Astrocyte (in vitro differentiated cells and primary cell): ENCODE results near the gene MAP2. TPM values are rescaled to one million over a fixed set of nuclear protein-coding genes. Genes with fewer than 3 reads are reported as not detected.

Source experiments
- DNase-seq: peaks from one replicate; pipeline ENCODE4 v3.0.0-alpha.2; 2010; ENCODE audit warnings: low read depth
- FAIRE-seq: peaks from 2 replicates; lab custom pipeline; 2011; peaks lifted over from hg19 to GRCh38; lab: Jason Lieb, UNC
- H2AFZ ChIP-seq: 2 replicates; pipeline ENCODE4 v1.6.0; 2012; ENCODE audit warnings: low read depth, low read length, inconsistent platforms
- H3K27ac ChIP-seq: 2 replicates; pipeline ENCODE4 v1.5.1; 2011; ENCODE audit warnings: low read depth, low read length, inconsistent platforms
- H3K27me3 ChIP-seq: 2 replicates; pipeline ENCODE4 v1.6.0; 2011; ENCODE audit warnings: low read length, inconsistent platforms; ENCODE audit not compliant: insufficient read depth
- H3K36me3 ChIP-seq: 2 replicates; pipeline ENCODE4 v1.5.1; 2011; ENCODE audit warnings: low read length, inconsistent platforms; ENCODE audit not compliant: insufficient read depth
- H3K4me1 ChIP-seq: 2 replicates; pipeline ENCODE4 v1.5.1; 2011; ENCODE audit warnings: low read length, inconsistent platforms; ENCODE audit not compliant: insufficient read depth
- H3K4me2 ChIP-seq: 2 replicates; pipeline ENCODE4 v1.6.0; 2012; ENCODE audit warnings: low read length, inconsistent platforms
- H3K4me3 ChIP-seq: 2 replicates; pipeline ENCODE4 v1.5.1; 2011; ENCODE audit warnings: low read depth, mild to moderate bottlenecking, low read length, inconsistent platforms; ENCODE audit not compliant: insufficient read depth
- H3K79me2 ChIP-seq: 2 replicates; pipeline ENCODE4 v1.6.0; 2012; ENCODE audit warnings: mild to moderate bottlenecking, low read length, inconsistent platforms; ENCODE audit not compliant: insufficient read depth
- H3K9ac ChIP-seq: 2 replicates; pipeline ENCODE4 v1.6.0; 2012; ENCODE audit warnings: mild to moderate bottlenecking, low read length, inconsistent platforms
- H3K9me3 ChIP-seq: 2 replicates; pipeline ENCODE4 v1.5.1; 2012; ENCODE audit warnings: low read depth, mild to moderate bottlenecking, low read length, inconsistent platforms; ENCODE audit not compliant: insufficient read depth
- H4K20me1 ChIP-seq: 2 replicates; pipeline ENCODE4 v1.6.0; 2012; ENCODE audit warnings: low read length, inconsistent platforms; ENCODE audit not compliant: insufficient read depth
- H3K27ac Mint-ChIP-seq: one replicate; pipeline ENCODE4 v1.8.0; 2021; ENCODE audit warnings: mild to moderate bottlenecking, mixed read lengths; ENCODE audit not compliant: unreplicated experiment
- H3K27me3 Mint-ChIP-seq: one replicate; pipeline ENCODE4 v1.8.0; 2021; ENCODE audit warnings: low read depth, mixed read lengths; ENCODE audit not compliant: unreplicated experiment
- H3K36me3 Mint-ChIP-seq: one replicate; pipeline ENCODE4 v1.8.0; 2021; ENCODE audit warnings: low read depth, mixed read lengths; ENCODE audit not compliant: unreplicated experiment
- H3K4me1 Mint-ChIP-seq: one replicate; pipeline ENCODE4 v1.8.0; 2021; ENCODE audit warnings: low read depth, mixed read lengths; ENCODE audit not compliant: unreplicated experiment
- H3K4me3 Mint-ChIP-seq: one replicate; pipeline ENCODE4 v1.8.0; 2021; ENCODE audit warnings: mild to moderate bottlenecking, moderate library complexity, mixed read lengths; ENCODE audit not compliant: unreplicated experiment
- H3K9me3 Mint-ChIP-seq: one replicate; pipeline ENCODE4 v1.8.0; 2021; ENCODE audit warnings: mild to moderate bottlenecking, mixed read lengths; ENCODE audit not compliant: unreplicated experiment
- EZH2 ChIP-seq: IDR thresholded peaks from 2 replicates; pipeline ENCODE4 v1.6.1; 2012; ENCODE audit warnings: mild to moderate bottlenecking, low read length, inconsistent platforms; ENCODE audit not compliant: insufficient read depth
- total RNA-seq: library from RNA; stranded (reverse); gene quantifications from 2 replicates; pipeline ENCODE4 v1.2.1, GENCODE V29; 2021
- TF ChIP-seq, protein P1 (sequence below): IDR thresholded peaks from 2 replicates; pipeline ENCODE4 v1.5.1; 2011; ENCODE audit warnings: low read depth, mild to moderate bottlenecking, inconsistent platforms, low read length, moderate library complexity; ENCODE audit not compliant: insufficient read depth

The MAP2 gene
- total RNA-seq, 1 donor from 2014 or later, result 15.9 TPM

DNA sequence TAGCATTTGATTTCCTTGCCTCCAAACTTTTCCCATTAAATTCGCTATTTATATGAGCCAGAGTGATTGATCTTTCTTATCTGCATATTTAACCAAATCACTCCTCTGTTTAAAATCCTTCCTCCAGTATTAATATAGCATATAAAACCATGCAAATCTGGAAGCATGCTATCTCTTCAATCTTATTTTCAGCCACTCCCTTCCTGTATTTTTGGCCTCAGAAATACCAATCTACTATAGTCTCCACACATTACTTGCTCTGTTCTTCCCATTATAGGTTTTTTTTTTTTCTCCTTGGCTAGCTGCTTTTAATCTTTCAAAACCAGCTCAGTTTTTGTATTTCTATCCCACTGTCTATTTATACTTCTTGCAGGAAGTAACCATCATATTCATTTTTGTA lies 19.1 kb downstream of the MAP2 start:
- no peaks in the 10 kb centered on the region for H3K9me3 Mint-ChIP-seq
- H3K27me3 Mint-ChIP-seq, result no peaks in the 10 kb centered on the region
- Histone ChIP-seq H3K9me3 (no peaks in the 10 kb centered on the region), H3K4me1 (no peaks in the 10 kb centered on the region), H3K27me3 (no peaks in the 10 kb centered on the region), H2AFZ (no peak overlapping the region), H3K79me2 (no peaks in the 10 kb centered on the region), H3K36me3 (no peaks in the 10 kb centered on the region), H3K4me2 (no peak overlapping the region), H4K20me1 (no peaks in the 10 kb centered on the region), H3K4me3 (no peak overlapping the region), H3K27ac (no peak overlapping the region), H3K9ac (no peak overlapping the region)
- DNase-seq (no peak), FAIRE-seq (no peak)
- no peaks in the 10 kb centered on the region for H3K36me3 Mint-ChIP-seq
- H3K4me1 Mint-ChIP-seq, result no peaks in the 10 kb centered on the region
- no peak overlapping the region for H3K27ac Mint-ChIP-seq
- TF ChIP-seq, protein P1, sequence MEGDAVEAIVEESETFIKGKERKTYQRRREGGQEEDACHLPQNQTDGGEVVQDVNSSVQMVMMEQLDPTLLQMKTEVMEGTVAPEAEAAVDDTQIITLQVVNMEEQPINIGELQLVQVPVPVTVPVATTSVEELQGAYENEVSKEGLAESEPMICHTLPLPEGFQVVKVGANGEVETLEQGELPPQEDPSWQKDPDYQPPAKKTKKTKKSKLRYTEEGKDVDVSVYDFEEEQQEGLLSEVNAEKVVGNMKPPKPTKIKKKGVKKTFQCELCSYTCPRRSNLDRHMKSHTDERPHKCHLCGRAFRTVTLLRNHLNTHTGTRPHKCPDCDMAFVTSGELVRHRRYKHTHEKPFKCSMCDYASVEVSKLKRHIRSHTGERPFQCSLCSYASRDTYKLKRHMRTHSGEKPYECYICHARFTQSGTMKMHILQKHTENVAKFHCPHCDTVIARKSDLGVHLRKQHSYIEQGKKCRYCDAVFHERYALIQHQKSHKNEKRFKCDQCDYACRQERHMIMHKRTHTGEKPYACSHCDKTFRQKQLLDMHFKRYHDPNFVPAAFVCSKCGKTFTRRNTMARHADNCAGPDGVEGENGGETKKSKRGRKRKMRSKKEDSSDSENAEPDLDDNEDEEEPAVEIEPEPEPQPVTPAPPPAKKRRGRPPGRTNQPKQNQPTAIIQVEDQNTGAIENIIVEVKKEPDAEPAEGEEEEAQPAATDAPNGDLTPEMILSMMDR, result no peak
- TF ChIP-seq EZH2, result no peak
- no peak overlapping the region for H3K4me3 Mint-ChIP-seq

DNA sequence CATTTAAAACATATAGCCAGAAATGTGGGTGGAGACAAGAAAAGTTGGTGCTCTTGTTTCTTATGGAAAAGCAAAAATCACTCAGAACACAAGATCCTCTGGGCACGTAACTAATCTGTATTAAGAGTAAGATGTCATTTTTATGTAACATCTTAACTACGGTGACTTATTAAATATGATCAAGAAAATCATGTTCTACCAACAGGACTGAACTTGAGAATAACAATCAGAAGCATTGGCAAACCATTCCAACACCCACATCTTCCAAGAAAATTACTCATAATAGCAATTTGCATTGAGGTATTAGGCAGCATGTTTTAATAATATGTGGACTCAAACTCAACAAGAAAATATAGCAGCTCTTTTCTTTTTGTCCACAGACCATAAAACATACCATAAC lies 21.6 kb downstream of the MAP2 start:
- no peak overlapping the region for H3K27ac Mint-ChIP-seq
- no peaks in the 10 kb centered on the region for H3K4me1 Mint-ChIP-seq
- H3K9ac ChIP-seq, result no peak overlapping the region
- no peaks in the 10 kb centered on the region for H3K4me1 ChIP-seq
- H3K9me3 Mint-ChIP-seq, result no peaks in the 10 kb centered on the region
- no peaks in the 10 kb centered on the region for H3K36me3 Mint-ChIP-seq
- no peak overlapping the region for H3K4me3 Mint-ChIP-seq
- no peaks in the 10 kb centered on the region for H3K36me3 ChIP-seq
- H3K4me2 ChIP-seq, result no peak overlapping the region
- H3K79me2 ChIP-seq, result no peaks in the 10 kb centered on the region
- H3K4me3 ChIP-seq, result no peak overlapping the region
- H3K27ac ChIP-seq, result no peak overlapping the region
- H3K27me3 ChIP-seq, result no peaks in the 10 kb centered on the region
- no peak overlapping the region for H2AFZ ChIP-seq
- FAIRE-seq (no peak), DNase-seq (no peak)
- no peaks in the 10 kb centered on the region for H3K27me3 Mint-ChIP-seq
- no peaks in the 10 kb centered on the region for H4K20me1 ChIP-seq
- no peak for TF ChIP-seq EZH2
- H3K9me3 ChIP-seq, result no peaks in the 10 kb centered on the region

- H3K27me3 ChIP-seq, result no peaks in the 10 kb centered on the region
- H3K36me3 ChIP-seq, result no peaks in the 10 kb centered on the region
- Mint-ChIP-seq H3K36me3 (no peaks in the 10 kb centered on the region), H3K4me1 (peaks cover 10% of the 10 kb centered on the region), H3K27me3 (no peaks in the 10 kb centered on the region), H3K27ac (peak overlapping the region; percentile 51), H3K4me3 (no peak overlapping the region), H3K9me3 (no peaks in the 10 kb centered on the region)
- no peaks in the 10 kb centered on the region for H3K9me3 ChIP-seq
- H3K4me3 ChIP-seq, result no peak overlapping the region
- H3K27ac ChIP-seq, result no peak overlapping the region
- H2AFZ ChIP-seq, result no peak overlapping the region
- FAIRE-seq (no peak), DNase-seq (no peak)
- no peak overlapping the region for H3K4me2 ChIP-seq
- no peak for TF ChIP-seq EZH2
- TF ChIP-seq, protein P1, result no peak
- no peaks in the 10 kb centered on the region for H4K20me1 ChIP-seq
- no peaks in the 10 kb centered on the region for H3K79me2 ChIP-seq
- no peaks in the 10 kb centered on the region for H3K4me1 ChIP-seq
- no peak overlapping the region for H3K9ac ChIP-seq
Measured at GRCh38 chr2:209451209-209451834, 27.5 kb downstream of the MAP2 start.
